Spleen (tissue), 11 donors: ENCODE results near the gene TM9SF2. TPM values are rescaled to one million over a fixed set of nuclear protein-coding genes. Genes with fewer than 3 reads are reported as not detected.

Experiments
- DNase-seq: peaks from one replicate; pipeline ENCODE4 v3.0.0-alpha.2; 2020
- H3K27ac ChIP-seq, 8 donors: fragments of 200-600 bp; sonication (generic) in 7 of 8; 1 replicate in 4 of 8; 2 replicates in 4 of 8; pipeline versions ENCODE4 v1.5.0 to v1.8.0; 2016 to 2021; ENCODE audit warnings: inconsistent platforms in 4 of 8, mild to moderate bottlenecking in 4 of 8, moderate library complexity in 1 of 8
- H3K27me3 ChIP-seq, 7 donors: fragments of 200-600 bp; sonication (generic) in 6 of 7; replicated peaks in 1 of 7; 1 replicate in 4 of 7; 2 replicates in 3 of 7; pipeline versions ENCODE4 v1.5.0 to v1.8.0; 2016 to 2021; ENCODE audit warnings: inconsistent platforms in 3 of 7, mild to moderate bottlenecking in 1 of 7
- H3K36me3 ChIP-seq, 6 donors: fragments of 200-600 bp; sonication (generic) in 5 of 6; 1 replicate in 4 of 6; 2 replicates in 2 of 6; pipeline versions ENCODE4 v1.5.0 to v1.8.0; 2016 to 2021; ENCODE audit warnings: inconsistent platforms in 2 of 6
- H3K4me1 ChIP-seq, 6 donors: fragments of 200-600 bp; sonication (generic) in 5 of 6; 1 replicate in 3 of 6; 2 replicates in 3 of 6; pipeline versions ENCODE4 v1.5.0 to v1.8.0; 2016 to 2021; ENCODE audit warnings: inconsistent platforms in 3 of 6
- H3K4me3 ChIP-seq, 8 donors: fragments of 200-600 bp; sonication (generic) in 7 of 8; 1 replicate in 4 of 8; 2 replicates in 4 of 8; pipeline versions ENCODE4 v1.5.0 to v1.8.0; 2016 to 2021; ENCODE audit warnings: inconsistent platforms in 4 of 8, mild to moderate bottlenecking in 4 of 8, moderate library complexity in 2 of 8
- H3K9me3 ChIP-seq, 8 donors: fragments of 200-600 bp; sonication (generic) in 7 of 8; 1 replicate in 4 of 8; 2 replicates in 4 of 8; pipeline versions ENCODE4 v1.5.0 to v1.8.0; 2016 to 2021; ENCODE audit warnings: inconsistent platforms in 4 of 8
- CTCF ChIP-seq, 11 experiments: fragments of 200-600 bp in 7 of 11; fragments of 450-650 bp in 4 of 11; sonication (generic) in 4 of 11; IDR thresholded peaks in 8 of 11; conservative IDR thresholded peaks in 3 of 11; 1 replicate in 7 of 11; 2 replicates in 4 of 11; pipeline versions ENCODE4 v1.4.0 to v1.8.0; 2016 to 2021; ENCODE audit warnings: antibody characterized with exemption in 11 of 11, inconsistent platforms in 4 of 11, mild to moderate bottlenecking in 1 of 11
- POLR2A ChIP-seq, 3 donors: fragments of 450-650 bp; IDR thresholded peaks; one replicate each; pipeline ENCODE4 v1.5.1; 2017; ENCODE audit warnings: antibody characterized with exemption in 3 of 3, mild to moderate bottlenecking in 1 of 3
- POLR2AphosphoS5 ChIP-seq, 3 donors: sonication (generic); formaldehyde crosslinking; IDR thresholded peaks; one replicate each; pipeline ENCODE4 v1.5.1; 2017; ENCODE audit warnings: antibody characterized with exemption in 3 of 3
- WGBS, 5 donors: extraction: QIAGEN DNeasy Blood & Tissue Kit in 3 of 5; methylation state at CpG; one replicate each; pipeline versions ENCODE4 v1.1.5 to v1.1.7; 2013 to 2018; 5-methylcytosine and 5-hydroxymethylcytosine counted together
- intact Hi-C: fragments of 100-400 bp; cut with DNase I; formaldehyde crosslinking; loops from one replicate; pipeline ENCODE4 v1.15.0; 2023; ENCODE audit warnings: low total_unique reads
- polyA plus RNA-seq, 3 donors: library from polyadenylated mRNA; stranded (reverse); fragments of 200-250 nt; gene quantifications; one replicate each; pipeline ENCODE4 v1.2.1, GENCODE V29; 2013
- total RNA-seq, 7 donors: library from RNA; depleted of rRNA in 3 of 7; stranded (reverse); fragments of >200 nt in 3 of 7; fragmentation: NEBNext Ultra II Directional in 4 of 7; extraction: Animal tissue kit (Norgen Biotek cat#: 25700) in 4 of 7; gene quantifications; one replicate each; pipeline versions ENCODE4 v1.1.0 to v1.2.1, GENCODE V29; 2016 to 2021
- donor health status: healthy with polysubstance abuse.
- donor health status: DM: no; HTN: no; CAD: no; lungs with moderate emphysema.
- donor health status: DM: no; HTN: no; CAD: no.
- donor health status: Bipolar disorder and iron deficiency.
- donor health status: healthy.
- donor health status: DM: no; HTN: no; CAD: no.
- donor health status: DM: yes; HTN: yes; CAD: no.

TM9SF2 gene
- total and polyA plus RNA-seq, 10 donors = 28.8 to 134 (median 93.7) TPM

- DNase-seq = no peak
- Histone ChIP-seq H3K4me1 (peaks cover 4 to 81% (median 56%) of the 10 kb centered on the region in 6 donors), H3K36me3 (peaks cover 0 to 43% (median 22%) of the 10 kb centered on the region in 6 donors), H3K27me3 (no peaks in the 10 kb centered on the region), H3K27ac (no peak overlapping the region), H3K9me3 (peaks cover 0 to 2% (median under 1%) of the 10 kb centered on the region in 8 donors), H3K4me3 (no peak overlapping the region)
- intact Hi-C loops = no loop called here
- TF ChIP-seq POLR2A (IDR thresholded peaks at IDR 0.05) = no peak
- no peak for TF ChIP-seq CTCF (IDR thresholded peaks at IDR 0.05 in 8 of 11, conservative IDR thresholded peaks at IDR 0.05 in 3 of 11)
- TF ChIP-seq POLR2AphosphoS5 (IDR thresholded peaks at IDR 0.05) = no peak
- WGBS, 5 donors = 58 to 73% (median 67%) methylated on average over 4 of the region's 4 CpGs
Measured at GRCh38 chr13:99514801-99515200, 13.5 kb downstream of the TM9SF2 start.

- H3K9me3 ChIP-seq = no peaks in the 10 kb centered on the region
- H3K4me1 ChIP-seq = peaks cover under 1 to 66% (median 43%) of the 10 kb centered on the region in 6 donors
- intact Hi-C loops = no loop called here
- no peak overlapping the region for H3K4me3 ChIP-seq
- no peak overlapping the region for H3K27ac ChIP-seq
- no peaks in the 10 kb centered on the region for H3K27me3 ChIP-seq
- TF ChIP-seq CTCF (IDR thresholded peaks at IDR 0.05 in 8 of 11, conservative IDR thresholded peaks at IDR 0.05 in 3 of 11) = no peak
- no peak for TF ChIP-seq POLR2A (IDR thresholded peaks at IDR 0.05)
- no peak for TF ChIP-seq POLR2AphosphoS5 (IDR thresholded peaks at IDR 0.05)
- peaks cover 0 to 47% (median 34%) of the 10 kb centered on the region in 6 donors for H3K36me3 ChIP-seq
- 75 to 90% (median 78%) methylated on average over 5 of the region's 5 CpGs for WGBS, 5 donors
- no peak for DNase-seq
Measured at GRCh38 chr13:99516153-99516929, 15.1 kb downstream of the TM9SF2 start.

- 91 to 97% (median 94%) methylated on average over 2 of the region's 2 CpGs for WGBS, 5 donors
- H3K9me3 ChIP-seq = no peaks in the 10 kb centered on the region
- TF ChIP-seq POLR2A (IDR thresholded peaks at IDR 0.05) (no peak), POLR2AphosphoS5 (IDR thresholded peaks at IDR 0.05) (no peak), CTCF (IDR thresholded peaks at IDR 0.05 in 8 of 11, conservative IDR thresholded peaks at IDR 0.05 in 3 of 11) (no peak)
- intact Hi-C loops = no loop called here
- H3K4me1 ChIP-seq = peaks cover 0 to 53% (median 31%) of the 10 kb centered on the region in 6 donors
- H3K27me3 ChIP-seq = no peaks in the 10 kb centered on the region
- DNase-seq = no peak
- H3K4me3 ChIP-seq = no peak overlapping the region
- H3K27ac ChIP-seq = no peak overlapping the region
- H3K36me3 ChIP-seq = peaks cover 2 to 59% (median 46%) of the 10 kb centered on the region in 6 donors
Measured at GRCh38 chr13:99517577-99517976, 16.3 kb downstream of the TM9SF2 start.

- intact Hi-C loops = no loop called here
- Histone ChIP-seq H3K27me3 (no peaks in the 10 kb centered on the region), H3K27ac (no peak overlapping the region), H3K9me3 (no peaks in the 10 kb centered on the region), H3K4me3 (no peak overlapping the region), H3K36me3 (peaks cover 2 to 63% (median 50%) of the 10 kb centered on the region in 6 donors), H3K4me1 (peaks cover 0 to 49% (median 29%) of the 10 kb centered on the region in 6 donors)
- TF ChIP-seq POLR2AphosphoS5 (IDR thresholded peaks at IDR 0.05) (no peak), POLR2A (IDR thresholded peaks at IDR 0.05) (no peak), CTCF (IDR thresholded peaks at IDR 0.05 in 8 of 11, conservative IDR thresholded peaks at IDR 0.05 in 3 of 11) (no peak)
- WGBS, 5 donors = 88 to 93% (median 90%) methylated on average over 6 of the region's 6 CpGs
- no peak for DNase-seq
Measured at GRCh38 chr13:99517984-99518383, 16.7 kb downstream of the TM9SF2 start.
